H9 (cell line): ENCODE results near the gene FARS2. TPM values are rescaled to one million over a fixed set of nuclear protein-coding genes. Genes with fewer than 3 reads are reported as not detected.
A peak's percentile ranks its signal among the peaks of the same experiment; 100 is the strongest.

Source experiments
- DNase-seq: peaks from one replicate; pipeline ENCODE4 v3.0.0-alpha.2; 2017
- H2AFZ ChIP-seq: one replicate; pipeline ENCODE4 v1.6.1; 2013; ENCODE audit warnings: mild to moderate bottlenecking, low read length, control low read depth, moderate library complexity
- H2AK5ac ChIP-seq: 2 replicates; pipeline ENCODE4 v1.6.1; 2013; ENCODE audit warnings: low read length, control low read depth, mixed read lengths; ENCODE audit not compliant: insufficient read length
- H2BK120ac ChIP-seq: one replicate; pipeline ENCODE4 v1.6.1; 2013; ENCODE audit warnings: low read depth, mild to moderate bottlenecking, low read length, control low read depth, inconsistent platforms; ENCODE audit not compliant: poor library complexity, severe bottlenecking
- H2BK12ac ChIP-seq: 2 replicates; pipeline ENCODE4 v1.6.1; 2013; ENCODE audit warnings: low read length, control low read depth, mixed read lengths, low read depth; ENCODE audit not compliant: insufficient read length
- H2BK15ac ChIP-seq: 2 replicates; pipeline ENCODE4 v1.6.1; 2013; ENCODE audit warnings: low read depth, low read length, control low read depth
- H2BK20ac ChIP-seq: one replicate; pipeline ENCODE4 v1.6.1; 2013; ENCODE audit warnings: low read depth, mild to moderate bottlenecking, low read length, control low read depth, inconsistent platforms; ENCODE audit not compliant: poor library complexity, severe bottlenecking
- H2BK5ac ChIP-seq: 2 replicates; pipeline ENCODE4 v1.6.1; 2013; ENCODE audit warnings: low read length, control low read depth, mixed read lengths; ENCODE audit not compliant: insufficient read length
- H3K14ac ChIP-seq: 2 replicates; pipeline ENCODE4 v1.6.1; 2013; ENCODE audit warnings: low read length, control low read depth; ENCODE audit not compliant: insufficient read depth
- H3K18ac ChIP-seq: 2 replicates; pipeline ENCODE4 v1.6.1; 2013; ENCODE audit warnings: low read depth, mild to moderate bottlenecking, mixed read lengths, low read length, control low read depth; ENCODE audit not compliant: insufficient read length
- H3K23ac ChIP-seq: 2 replicates; pipeline ENCODE4 v1.6.1; 2013; ENCODE audit warnings: low read length, control low read depth, mixed read lengths, low read depth; ENCODE audit not compliant: insufficient read length
- H3K23me2 ChIP-seq: 2 replicates; pipeline ENCODE4 v1.6.1; 2013; ENCODE audit warnings: low read depth, mild to moderate bottlenecking, mixed read lengths, low read length, control low read depth; ENCODE audit not compliant: insufficient read length, poor library complexity, severe bottlenecking
- H3K27ac ChIP-seq: 2 replicates; pipeline ENCODE4 v1.5.1; 2013; ENCODE audit warnings: low read length, control low read depth, mixed read lengths, low read depth; ENCODE audit not compliant: insufficient read length
- H3K27me3 ChIP-seq: 2 replicates; pipeline ENCODE4 v1.6.1; 2013; ENCODE audit warnings: low read length, control low read depth, inconsistent platforms; ENCODE audit not compliant: insufficient read depth
- H3K4ac ChIP-seq: 2 replicates; pipeline ENCODE4 v1.6.1; 2013; ENCODE audit warnings: low read depth, mild to moderate bottlenecking, control low read depth, inconsistent platforms, low read length, moderate library complexity
- H3K4me1 ChIP-seq: 2 replicates; pipeline ENCODE4 v1.6.1; 2013; ENCODE audit warnings: low read length, control low read depth, inconsistent platforms; ENCODE audit not compliant: insufficient read depth
- H3K4me2 ChIP-seq: 2 replicates; pipeline ENCODE4 v1.6.1; 2013; ENCODE audit warnings: low read length, control low read depth, mixed read lengths; ENCODE audit not compliant: insufficient read length, insufficient read depth
- H3K56ac ChIP-seq: 2 replicates; pipeline ENCODE4 v1.6.1; 2013; ENCODE audit warnings: low read depth, mild to moderate bottlenecking, mixed read lengths, low read length, control low read depth; ENCODE audit not compliant: insufficient read length
- H3K79me1 ChIP-seq: 2 replicates; pipeline ENCODE4 v1.6.1; 2013; ENCODE audit warnings: low read depth, mild to moderate bottlenecking, moderate library complexity, low read length, control low read depth, inconsistent platforms; ENCODE audit not compliant: insufficient read depth, poor library complexity, severe bottlenecking
- H3K79me2 ChIP-seq: 2 replicates; pipeline ENCODE4 v1.6.1; 2013; ENCODE audit warnings: low read length, control low read depth, inconsistent platforms; ENCODE audit not compliant: insufficient read depth
- H3K9ac ChIP-seq: 2 replicates; pipeline ENCODE4 v1.6.1; 2013; ENCODE audit warnings: low read length, control low read depth, mixed read lengths; ENCODE audit not compliant: insufficient read length; ENCODE audit errors: extremely low read depth
- H3K9me3 ChIP-seq: one replicate; pipeline ENCODE4 v1.6.1; 2013; ENCODE audit warnings: low read depth, low read length, inconsistent platforms; ENCODE audit not compliant: control insufficient read depth
- H3T11ph ChIP-seq: one replicate; pipeline ENCODE4 v1.6.1; 2013; ENCODE audit warnings: mild to moderate bottlenecking, low read length, control low read depth, inconsistent platforms
- H4K20me1 ChIP-seq: one replicate; pipeline ENCODE4 v1.6.1; 2013; ENCODE audit not compliant: control insufficient read depth, insufficient read length, insufficient read depth
- H4K5ac ChIP-seq: 2 replicates; pipeline ENCODE4 v1.6.1; 2013; ENCODE audit warnings: low read depth, mild to moderate bottlenecking, mixed read lengths, low read length, control low read depth; ENCODE audit not compliant: insufficient read length
- H4K8ac ChIP-seq: replicated peaks from 2 replicates; pipeline ENCODE4 v1.6.1; 2013; ENCODE audit warnings: low read length, control low read depth, mixed read lengths, low read depth; ENCODE audit not compliant: insufficient read length
- H4K91ac ChIP-seq: 2 replicates; pipeline ENCODE4 v1.6.1; 2013; ENCODE audit warnings: low read depth, mild to moderate bottlenecking, moderate library complexity, mixed read lengths, low read length, control low read depth; ENCODE audit not compliant: insufficient read length
- H3K27ac Mint-ChIP-seq, 3 experiments: 2 replicates in 2 of 3; 3 replicates in 1 of 3; pipeline ENCODE4 v1.8.0; 2020 to 2021; ENCODE audit warnings: mixed read lengths in 3 of 3, mild to moderate bottlenecking in 1 of 3, moderate library complexity in 1 of 3
- H3K27me3 Mint-ChIP-seq: 2 replicates; pipeline ENCODE4 v1.8.0; 2021; ENCODE audit warnings: low read depth, mild to moderate bottlenecking, moderate library complexity, mixed read lengths
- H3K36me3 Mint-ChIP-seq, 3 experiments: 2 replicates in 2 of 3; 3 replicates in 1 of 3; pipeline ENCODE4 v1.8.0; 2020 to 2021; ENCODE audit warnings: low read depth in 3 of 3, mixed read lengths in 3 of 3; ENCODE audit not compliant: insufficient read depth in 1 of 3
- H3K4me1 Mint-ChIP-seq, 2 experiments: 2 replicates each; pipeline ENCODE4 v1.8.0; 2020; ENCODE audit warnings: mixed read lengths in 2 of 2
- H3K4me3 Mint-ChIP-seq, 2 experiments: 2 replicates in 1 of 2; 3 replicates in 1 of 2; pipeline ENCODE4 v1.8.0; 2020 to 2021; ENCODE audit warnings: mild to moderate bottlenecking in 2 of 2, mixed read lengths in 2 of 2, moderate library complexity in 1 of 2
- H3K9me3 Mint-ChIP-seq, 2 experiments: 2 replicates in 1 of 2; 3 replicates in 1 of 2; pipeline ENCODE4 v1.8.0; 2020; ENCODE audit warnings: mild to moderate bottlenecking in 2 of 2, mixed read lengths in 2 of 2, moderate library complexity in 1 of 2
- WGBS: extraction: QIAGEN DNeasy Blood & Tissue Kit; methylation state at CpG from one replicate; pipeline ENCODE4 v1.1.7; 2013; ENCODE audit warnings: missing lambda C conversion rate, low lambda C conversion rate, mixed read lengths; ENCODE audit not compliant: insufficient read length; ENCODE audit errors: extremely low coverage; 5-methylcytosine and 5-hydroxymethylcytosine counted together
- total RNA-seq: library from RNA; stranded (reverse); gene quantifications from 2 replicates; pipeline ENCODE4 v1.2.1, GENCODE V29; 2021
- TF ChIP-seq, protein P1 (sequence below): fragments of 200-600 bp; sonication (generic); conservative IDR thresholded peaks from 3 replicates; pipeline ENCODE4 v1.8.0; 2021; ENCODE audit warnings: antibody characterized with exemption, mild to moderate bottlenecking

The FARS2 gene
- total RNA-seq, 1 experiment from 2014 or later, result 8.5 TPM

DNA sequence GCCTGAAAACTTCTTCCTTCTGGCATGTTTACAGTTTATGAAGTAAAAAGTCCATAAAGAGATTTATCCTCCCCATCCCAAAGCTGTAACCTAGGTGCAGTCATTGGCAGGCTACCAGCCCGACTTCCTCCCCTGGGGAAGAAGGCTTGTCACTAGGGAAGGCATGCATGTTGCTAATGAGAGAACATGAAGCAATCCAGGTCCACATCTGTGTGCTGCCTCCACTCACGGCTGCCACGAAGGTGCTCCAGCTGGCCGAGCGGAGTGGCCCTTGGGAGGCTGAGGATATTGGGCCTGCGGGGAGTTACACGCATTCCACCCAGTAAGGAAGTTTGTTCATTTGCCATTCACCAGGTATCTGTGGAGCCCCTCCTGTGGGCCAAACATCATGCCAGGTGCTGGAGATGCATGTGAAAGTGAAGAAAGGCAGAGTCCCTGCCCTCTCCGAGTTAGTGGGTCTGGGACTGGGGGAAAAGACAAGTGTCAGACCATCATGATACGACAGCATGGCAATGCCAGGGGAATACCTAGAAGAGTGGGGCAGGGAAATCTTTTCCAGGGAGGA lies 488.4 kb downstream of the FARS2 start:
- TF ChIP-seq, protein P1, sequence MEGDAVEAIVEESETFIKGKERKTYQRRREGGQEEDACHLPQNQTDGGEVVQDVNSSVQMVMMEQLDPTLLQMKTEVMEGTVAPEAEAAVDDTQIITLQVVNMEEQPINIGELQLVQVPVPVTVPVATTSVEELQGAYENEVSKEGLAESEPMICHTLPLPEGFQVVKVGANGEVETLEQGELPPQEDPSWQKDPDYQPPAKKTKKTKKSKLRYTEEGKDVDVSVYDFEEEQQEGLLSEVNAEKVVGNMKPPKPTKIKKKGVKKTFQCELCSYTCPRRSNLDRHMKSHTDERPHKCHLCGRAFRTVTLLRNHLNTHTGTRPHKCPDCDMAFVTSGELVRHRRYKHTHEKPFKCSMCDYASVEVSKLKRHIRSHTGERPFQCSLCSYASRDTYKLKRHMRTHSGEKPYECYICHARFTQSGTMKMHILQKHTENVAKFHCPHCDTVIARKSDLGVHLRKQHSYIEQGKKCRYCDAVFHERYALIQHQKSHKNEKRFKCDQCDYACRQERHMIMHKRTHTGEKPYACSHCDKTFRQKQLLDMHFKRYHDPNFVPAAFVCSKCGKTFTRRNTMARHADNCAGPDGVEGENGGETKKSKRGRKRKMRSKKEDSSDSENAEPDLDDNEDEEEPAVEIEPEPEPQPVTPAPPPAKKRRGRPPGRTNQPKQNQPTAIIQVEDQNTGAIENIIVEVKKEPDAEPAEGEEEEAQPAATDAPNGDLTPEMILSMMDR, result no peak
- peaks cover 20 to 21% of the 10 kb centered on the region in 2 experiments for H3K4me1 Mint-ChIP-seq
- Histone ChIP-seq H3K27ac (no peak overlapping the region), H3K79me1 (no peaks in the 10 kb centered on the region), H2BK20ac (no peak overlapping the region), H4K20me1 (no peaks in the 10 kb centered on the region), H3K56ac (no peak overlapping the region), H4K91ac (no peak overlapping the region), H3K27me3 (no peaks in the 10 kb centered on the region), H3K23me2 (no peaks in the 10 kb centered on the region), H3K23ac (no peak overlapping the region), H3K4ac (no peak overlapping the region), H3T11ph (no peak overlapping the region), H3K9me3 (no peaks in the 10 kb centered on the region), H2BK12ac (no peak overlapping the region), H2AK5ac (no peak overlapping the region), H3K4me1 (peaks cover 2% of the 10 kb centered on the region; the same call in 1 of the 2 replicates), H2AFZ (no peak overlapping the region), H4K5ac (no peak overlapping the region), H2BK5ac (no peak overlapping the region), H3K4me2 (no peak overlapping the region), H3K79me2 (no peaks in the 10 kb centered on the region), H2BK120ac (no peak overlapping the region), H2BK15ac (no peak overlapping the region), H3K14ac (no peak overlapping the region), H4K8ac (no peak overlapping the region), H3K9ac (no peak overlapping the region), H3K18ac (no peak overlapping the region)
- H3K4me3 Mint-ChIP-seq, result no peak overlapping the region
- H3K27me3 Mint-ChIP-seq, result peaks cover 2% of the 10 kb centered on the region; the same call in 1 of the 2 replicates
- H3K27ac Mint-ChIP-seq, result peak overlapping the region in 1 of 3 experiments; percentile 17; a peak in 2 of 7 replicates
- no peak for DNase-seq
- WGBS, result no CpG with 5 or more reads among the region's 9 CpGs
- peaks cover 12 to 13% of the 10 kb centered on the region in 2 experiments for H3K9me3 Mint-ChIP-seq
- peaks cover 10 to 19% (median 11%) of the 10 kb centered on the region in 3 experiments for H3K36me3 Mint-ChIP-seq
